ENCODE results near the gene CPZ. TPM values are rescaled to one million over a fixed set of nuclear protein-coding genes. Genes with fewer than 3 reads are reported as not detected.

The CPZ gene
- total and polyA plus RNA-seq, 10 of the 15 experiments (the other 5 are each of a cell fraction or from before 2014, with no cell fraction given): not detected

- Histone ChIP-seq H3K27ac (ENCODE audit: control insufficient read depth, insufficient read depth) (no peak overlapping the region), H3K4me1 (ENCODE audit: control insufficient read depth, insufficient read depth, low read length) (no peaks in the 10 kb centered on the region), H3K79me2 (ENCODE audit: control insufficient read depth, insufficient read depth, low read length) (no peaks in the 10 kb centered on the region), H3K4me3 (no peak overlapping the region), H3K27me3 (replicated peaks in 1 of 2; ENCODE audit: control insufficient read depth in 2 of 2, insufficient read depth in 2 of 2, low read length in 1 of 2) (peaks cover 1 to 3% of the 10 kb centered on the region in 2 experiments; a peak in 3 of 4 replicates), H2AFZ (ENCODE audit: control insufficient read depth, low read depth, low read length) (no peak overlapping the region), H3K9me3 (replicated peaks; ENCODE audit: control insufficient read depth, insufficient read depth, low read length) (no peaks in the 10 kb centered on the region), H3K9ac (ENCODE audit: control insufficient read depth, insufficient read depth, low read length) (no peak overlapping the region), H3K36me3 (ENCODE audit: control insufficient read depth in 2 of 2, insufficient read depth in 2 of 2, low read length in 1 of 2) (no peaks in the 10 kb centered on the region), H4K20me1 (ENCODE audit: control insufficient read depth, insufficient read depth) (no peaks in the 10 kb centered on the region), H3K4me2 (ENCODE audit: control insufficient read depth, insufficient read depth) (no peak overlapping the region)
- no TSS peak for BruUV-seq (replicated peaks)
- ATAC-seq (no peak), FAIRE-seq (no peak), DNase-seq (ENCODE audit: low read depth, low spot score) (no peak)
- POLR2A ChIA-PET: no interaction called here
- in situ Hi-C loops (cut with MboI): loop anchor here (5.0 to 10.0 kb wide), 2 partner anchors 135 to 333 kb away; partner anchors contain the start of gene HTRA3
- TF ChIP-seq ETV6 (conservative IDR thresholded peaks at IDR 0.05 in 1 of 2, IDR thresholded peaks at IDR 0.05 in 1 of 2; ENCODE audit: borderline replicate concordance in 1 of 2, low read depth in 1 of 2): no peak
- TF ChIP-seq EZH2 (IDR thresholded peaks at IDR 0.05; ENCODE audit: borderline replicate concordance, control insufficient read depth, low read depth, low read length): no peak
- no peak for TF ChIP-seq BMI1 (IDR thresholded peaks at IDR 0.05; ENCODE audit: borderline replicate concordance)
- TF ChIP-seq WRNIP1 (IDR thresholded peaks at IDR 0.05; ENCODE audit: borderline replicate concordance, low read depth, low read length): no peak
- TF ChIP-seq HDAC2 (IDR thresholded peaks at IDR 0.05): no peak
- no peak for TF ChIP-seq RAD21 (IDR thresholded peaks at IDR 0.05; ENCODE audit: insufficient read depth, low read depth, low read length)
- no peak for TF ChIP-seq SREBF2 (IDR thresholded peaks at IDR 0.05; ENCODE audit: low read length)
- TF ChIP-seq SIN3A (IDR thresholded peaks at IDR 0.05; ENCODE audit: low read depth, low read length): no peak
- no peak for TF ChIP-seq BCL11A (IDR thresholded peaks at IDR 0.05; ENCODE audit: low read depth, low read length)
- TF ChIP-seq NRF1 (conservative IDR thresholded peaks at IDR 0.05; ENCODE audit: low read depth, low read length): no peak
- TF ChIP-seq MYC (IDR thresholded peaks at IDR 0.05; ENCODE audit: insufficient read depth, insufficient read length, insufficient replicate concordance, low read length, severe bottlenecking): no peak
- TF ChIP-seq KDM1A (IDR thresholded peaks at IDR 0.05; ENCODE audit: borderline replicate concordance): no peak
- no peak for TF ChIP-seq MEF2A (IDR thresholded peaks at IDR 0.05; ENCODE audit: insufficient read depth, low read depth, low read length)
- TF ChIP-seq HSF1 (IDR thresholded peaks at IDR 0.05; ENCODE audit: low read depth, low read length): no peak
- TF ChIP-seq ZSCAN29 (IDR thresholded peaks at IDR 0.05): no peak
- TF ChIP-seq CHD2 (IDR thresholded peaks at IDR 0.05; ENCODE audit: borderline replicate concordance, low read depth, low read length): no peak
- TF ChIP-seq, protein P1, sequence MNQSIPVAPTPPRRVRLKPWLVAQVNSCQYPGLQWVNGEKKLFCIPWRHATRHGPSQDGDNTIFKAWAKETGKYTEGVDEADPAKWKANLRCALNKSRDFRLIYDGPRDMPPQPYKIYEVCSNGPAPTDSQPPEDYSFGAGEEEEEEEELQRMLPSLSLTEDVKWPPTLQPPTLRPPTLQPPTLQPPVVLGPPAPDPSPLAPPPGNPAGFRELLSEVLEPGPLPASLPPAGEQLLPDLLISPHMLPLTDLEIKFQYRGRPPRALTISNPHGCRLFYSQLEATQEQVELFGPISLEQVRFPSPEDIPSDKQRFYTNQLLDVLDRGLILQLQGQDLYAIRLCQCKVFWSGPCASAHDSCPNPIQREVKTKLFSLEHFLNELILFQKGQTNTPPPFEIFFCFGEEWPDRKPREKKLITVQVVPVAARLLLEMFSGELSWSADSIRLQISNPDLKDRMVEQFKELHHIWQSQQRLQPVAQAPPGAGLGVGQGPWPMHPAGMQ (IDR thresholded peaks at IDR 0.05; ENCODE audit: borderline replicate concordance): no peak
- TF ChIP-seq SMC3 (IDR thresholded peaks at IDR 0.05; ENCODE audit: borderline replicate concordance, low read length): no peak
- intact Hi-C loops (cut with micrococcal nuclease; ENCODE audit: unreplicated experiment): loop anchor here (10.0 kb wide), 1 partner anchor 353 kb away; no protein-coding TSS in a partner anchor
- SMC1A ChIA-PET (ENCODE audit: uncharacterized antibody, unreplicated experiment): no interaction called here
- RAD21 ChIA-PET (ENCODE audit: unreplicated experiment): interaction anchor here (0.6 kb wide), 1 partner anchor 44 kb away, joined by 3 read pairs; no protein-coding TSS in a partner anchor
- CTCF ChIA-PET: interaction anchor here (1.4 kb wide), 1 partner anchor 9 kb away, joined by 5 read pairs; no protein-coding TSS in a partner anchor
- 43% methylated on average over 15 of the region's 15 CpGs for WGBS (ENCODE audit: insufficient coverage, insufficient replicate concordance, low lambda C conversion rate, missing lambda C conversion rate)
Measured at GRCh38 chr4:8597791-8598190, 5.2 kb downstream of the CPZ start.

Measured in GM12878 (cell line).